OCI-LY7 (cell line): ENCODE measurements around the gene PPP2R5C. TPM values are rescaled to one million over a fixed set of nuclear protein-coding genes. Genes with fewer than 3 reads are reported as not detected.

Experiments used
- BruUV-seq: library from RNA; stranded (reverse); fragments of 400-500 nt; replicated peaks from 2 replicates; lab custom pipeline; 2021; lab: Mats Ljungman, UMichigan
- CTCF ChIA-PET: fragments of 300-600 bp; sonication (Branson Sonifier 250); formaldehyde crosslinking; loops from one replicate; lab custom pipeline; 2022; ENCODE audit warnings: antibody characterized with exemption; ENCODE audit not compliant: unreplicated experiment; lab: Charles Lee
- POLR2A ChIA-PET: fragments of 300-600 bp; sonication (Branson Sonifier 250); formaldehyde crosslinking; loops from one replicate; lab custom pipeline; 2022; ENCODE audit warnings: antibody characterized with exemption; lab: Charles Lee
- DNase-seq: peaks from one replicate; pipeline ENCODE4 v3.0.0-alpha.2; 2015; ENCODE audit warnings: low spot score
- H2AFZ ChIP-seq: fragments of 200-600 bp; sonication (generic), shearing (Covaris generic); 2 replicates; pipeline ENCODE4 v1.6.1; 2014; ENCODE audit warnings: mild to moderate bottlenecking, antibody characterized with exemption, low read length, moderate library complexity
- H3K27ac ChIP-seq: fragments of 200-600 bp; sonication (generic); 2 replicates; pipeline ENCODE4 v1.5.1; 2014; ENCODE audit warnings: mixed run types, low read depth, mild to moderate bottlenecking, moderate library complexity, low read length, inconsistent platforms; ENCODE audit not compliant: poor library complexity, severe bottlenecking
- H3K36me3 ChIP-seq: fragments of 200-600 bp; sonication (generic); 2 replicates; pipeline ENCODE4 v1.6.1; 2014; ENCODE audit warnings: mild to moderate bottlenecking, antibody characterized with exemption, low read length, moderate library complexity, mixed read lengths; ENCODE audit not compliant: insufficient read depth
- H3K4me1 ChIP-seq: fragments of 200-600 bp; sonication (generic); 2 replicates; pipeline ENCODE4 v1.5.1; 2014; ENCODE audit warnings: mild to moderate bottlenecking, low read length; ENCODE audit not compliant: insufficient read depth, poor library complexity, severe bottlenecking
- H3K4me2 ChIP-seq: fragments of 200-600 bp; sonication (generic); 2 replicates; pipeline ENCODE4 v1.6.1; 2014; ENCODE audit warnings: mild to moderate bottlenecking, low read length
- H3K4me3 ChIP-seq: fragments of 200-600 bp; sonication (generic); 2 replicates; pipeline ENCODE4 v1.5.1; 2014; ENCODE audit warnings: mild to moderate bottlenecking, low read depth, low read length; ENCODE audit not compliant: poor library complexity, severe bottlenecking
- H3K79me2 ChIP-seq: fragments of 200-600 bp; sonication (generic); 2 replicates; pipeline ENCODE4 v1.6.1; 2016; ENCODE audit warnings: low read depth, mild to moderate bottlenecking, low read length, moderate library complexity, mixed read lengths; ENCODE audit not compliant: insufficient read depth
- H3K9me2 ChIP-seq: fragments of 200-600 bp; sonication (generic); 2 replicates; pipeline ENCODE4 v1.6.1; 2016; ENCODE audit warnings: mild to moderate bottlenecking, low read length, mixed read lengths; ENCODE audit not compliant: insufficient read depth
- H3K9me3 ChIP-seq: fragments of 200-600 bp; sonication (generic); 2 replicates; pipeline ENCODE4 v1.6.1; 2014; ENCODE audit warnings: mild to moderate bottlenecking, mixed run types, low read length, mixed read lengths
- H4K20me1 ChIP-seq: fragments of 200-600 bp; sonication (generic); 2 replicates; pipeline ENCODE4 v1.6.1; 2014; ENCODE audit warnings: mild to moderate bottlenecking, antibody characterized with exemption, low read length, moderate library complexity, mixed read lengths; ENCODE audit not compliant: insufficient read depth
- CTCF ChIP-seq: fragments of 200-600 bp; sonication (generic); conservative IDR thresholded peaks from 2 replicates; pipeline ENCODE4 v1.5.1; 2014; ENCODE audit warnings: mild to moderate bottlenecking, antibody characterized with exemption, low read length, moderate library complexity, mixed read lengths
- EZH2phosphoT487 ChIP-seq: fragments of 200-600 bp; sonication (generic); IDR thresholded peaks from 2 replicates; pipeline ENCODE4 v1.6.1; 2018; ENCODE audit warnings: low read depth, borderline replicate concordance, mild to moderate bottlenecking, mixed run types, antibody characterized with exemption, low read length, moderate library complexity, mixed read lengths
- intact Hi-C: fragments of 100-400 bp; cut with micrococcal nuclease; formaldehyde crosslinking; loops from one replicate; pipeline ENCODE4 v1.10.0; 2022; ENCODE audit not compliant: unreplicated experiment
- total RNA-seq, 2 experiments: library from RNA; depleted of rRNA in 1 of 2; stranded (reverse); fragments of >200 nt in 1 of 2; shearing (Covaris generic) in 1 of 2; gene quantifications; 2 replicates each; pipeline ENCODE4 v1.2.3, GENCODE V29; 2014 to 2022

PPP2R5C gene
- total RNA-seq, 2 experiments from 2014 or later: 161 to 236 TPM

- intact Hi-C loops: no loop called here
- CTCF ChIA-PET: interaction anchor here (0.7 kb wide), 1 partner anchor 765 kb away, joined by 3 read pairs; no protein-coding TSS in a partner anchor
- Histone ChIP-seq H3K9me2 (no peaks in the 10 kb centered on the region), H3K79me2 (no peaks in the 10 kb centered on the region), H4K20me1 (no peaks in the 10 kb centered on the region), H3K9me3 (no peaks in the 10 kb centered on the region), H2AFZ (no peak overlapping the region), H3K36me3 (peaks cover 5% of the 10 kb centered on the region; the same call in 1 of the 2 replicates), H3K4me1 (peaks cover 31% of the 10 kb centered on the region), H3K4me3 (no peak overlapping the region), H3K27ac (no peak overlapping the region), H3K4me2 (no peak overlapping the region)
- TF ChIP-seq CTCF: no peak
- no peak for TF ChIP-seq EZH2phosphoT487
- DNase-seq: no peak
- POLR2A ChIA-PET: interaction anchor here (0.7 to 1.1 kb wide), 2 partner anchors 21 to 61 kb away, joined by 3 to 4 read pairs; no protein-coding TSS in a partner anchor
- no TSS peak for BruUV-seq
Observed at GRCh38 chr14:101783260-101784016, 21.9 kb downstream of the PPP2R5C start.

- Histone ChIP-seq H3K36me3 (peaks cover 5% of the 10 kb centered on the region; the same call in 1 of the 2 replicates), H3K4me2 (no peak overlapping the region), H3K79me2 (no peaks in the 10 kb centered on the region), H4K20me1 (no peaks in the 10 kb centered on the region), H3K4me3 (no peak overlapping the region), H3K27ac (no peak overlapping the region), H3K4me1 (peaks cover 42% of the 10 kb centered on the region), H2AFZ (no peak overlapping the region), H3K9me2 (no peaks in the 10 kb centered on the region), H3K9me3 (no peaks in the 10 kb centered on the region)
- ChIA-PET CTCF (no interaction called here), POLR2A (interaction anchor here (0.6 kb wide), 1 partner anchor 15 kb away, joined by 4 read pairs; no protein-coding TSS in a partner anchor)
- TF ChIP-seq EZH2phosphoT487: no peak
- no peak for TF ChIP-seq CTCF
- DNase-seq: no peak
- intact Hi-C loops: no loop called here
- no TSS peak for BruUV-seq
Observed at GRCh38 chr14:101784631-101785030, 23.1 kb downstream of the PPP2R5C start.
